Activated B cell treated with CpG ODN at 0.5 μM for 24 hours (primary cell): Measurements from ENCODE around the gene TERB1. TPM values are rescaled to one million over a fixed set of nuclear protein-coding genes. Genes with fewer than 3 reads are reported as not detected.

Experiments
- ATAC-seq: fragments of 200-7000 bp; cut with Tn5 transposase; one replicate; pipeline ENCODE4 v1.10.0; 2021; ENCODE audit warnings: low read depth, mild to moderate bottlenecking, moderate library complexity
- CTCF ChIA-PET: fragments of 350-600 bp; sonication (Branson Sonifier 250); formaldehyde crosslinking; loops from one replicate; lab custom pipeline; 2021; ENCODE audit warnings: antibody characterized with exemption; lab: Charles Lee
- POLR2A ChIA-PET: fragments of 350-600 bp; sonication (Branson Sonifier 250); formaldehyde crosslinking; loops from one replicate; lab custom pipeline; 2021; ENCODE audit warnings: antibody characterized with exemption; lab: Charles Lee
- DNase-seq: peaks from one replicate; pipeline ENCODE4 v3.0.0; 2022
- H3K27ac Mint-ChIP-seq: one replicate; pipeline ENCODE4 v1.8.0; 2020; ENCODE audit warnings: mixed read lengths
- H3K27me3 Mint-ChIP-seq: one replicate; pipeline ENCODE4 v1.8.0; 2021; ENCODE audit warnings: mixed read lengths
- H3K36me3 Mint-ChIP-seq: one replicate; pipeline ENCODE4 v1.8.0; 2021; ENCODE audit warnings: low read depth, mixed read lengths
- H3K4me1 Mint-ChIP-seq: one replicate; pipeline ENCODE4 v1.8.0; 2021; ENCODE audit warnings: mixed read lengths
- H3K4me3 Mint-ChIP-seq: one replicate; pipeline ENCODE4 v1.8.0; 2020; ENCODE audit warnings: mild to moderate bottlenecking, mixed read lengths
- H3K9me3 Mint-ChIP-seq: one replicate; pipeline ENCODE4 v1.8.0; 2020; ENCODE audit warnings: mixed read lengths
- CTCF ChIP-seq: fragments of 200-600 bp; IDR thresholded peaks from one replicate; pipeline ENCODE4 v1.8.0; 2022; ENCODE audit warnings: antibody characterized with exemption, mild to moderate bottlenecking
- intact Hi-C: fragments of 100-400 bp; cut with micrococcal nuclease; formaldehyde crosslinking; loops from one replicate; pipeline ENCODE4 v1.15.1; 2024
- total RNA-seq: library from RNA; stranded (reverse); gene quantifications from 2 replicates; pipeline ENCODE4 v1.2.3, GENCODE V29; 2022

The TERB1 gene
- 0.27 TPM in 1 of 2 replicates, not detected in the other for total RNA-seq

GRCh38 chr16:66801320-66802105, at the start of gene TERB1:
Gene TERB1, minus strand, starts transcription at chr16:66801584. Its CDS starts 4,786 bp downstream, at chr16:66796798.
- TF ChIP-seq CTCF: no peak
- POLR2A ChIA-PET: no interaction called here
- intact Hi-C loops: no loop called here
- DNase-seq: no peak
- ATAC-seq: no peak
- Mint-ChIP-seq H3K36me3 (peaks cover 38% of the 10 kb centered on the region), H3K27ac (no peak within 1 kb of the TSS), H3K27me3 (no peaks in the 10 kb centered on the region), H3K4me3 (no peak within 1 kb of the TSS), H3K9me3 (no peaks in the 10 kb centered on the region), H3K4me1 (no peaks in the 10 kb centered on the region)
- CTCF ChIA-PET: no interaction called here

GRCh38 chr16:66850115-66850815, 48.9 kb upstream of the TERB1 start:
- no peaks in the 10 kb centered on the region for H3K36me3 Mint-ChIP-seq
- POLR2A ChIA-PET: no interaction called here
- ATAC-seq: no peak
- H3K4me1 Mint-ChIP-seq: peaks cover 6% of the 10 kb centered on the region
- intact Hi-C loops: no loop called here
- no peak overlapping the region for H3K4me3 Mint-ChIP-seq
- H3K9me3 Mint-ChIP-seq: no peaks in the 10 kb centered on the region
- no peak for DNase-seq
- no peak for TF ChIP-seq CTCF
- H3K27ac Mint-ChIP-seq: no peak overlapping the region
- H3K27me3 Mint-ChIP-seq: peaks cover 19% of the 10 kb centered on the region
- CTCF ChIA-PET: no interaction called here

- peaks cover 24% of the 10 kb centered on the region for H3K27me3 Mint-ChIP-seq
- POLR2A ChIA-PET: no interaction called here
- H3K4me3 Mint-ChIP-seq: no peak overlapping the region
- CTCF ChIA-PET: interaction anchor here (1.3 to 1.4 kb wide), 2 partner anchors 18 to 19 kb away, joined by 4 to 5 read pairs; partner anchors contain the start of gene NAE1
- H3K36me3 Mint-ChIP-seq: no peaks in the 10 kb centered on the region
- DNase-seq: no peak
- no peak for TF ChIP-seq CTCF
- no peaks in the 10 kb centered on the region for H3K9me3 Mint-ChIP-seq
- intact Hi-C loops: no loop called here
- peaks cover 10% of the 10 kb centered on the region for H3K4me1 Mint-ChIP-seq
- no peak overlapping the region for H3K27ac Mint-ChIP-seq
- no peak for ATAC-seq
Observed at GRCh38 chr16:66849549-66849948, 48.2 kb upstream of the TERB1 start.

GRCh38 chr16:66849021-66849420, 47.6 kb upstream of the TERB1 start:
- POLR2A ChIA-PET: interaction anchor here (0.6 kb wide), 1 partner anchor 443 kb away, joined by 3 read pairs; no protein-coding TSS in a partner anchor
- CTCF ChIA-PET: interaction anchor here (1.3 to 1.4 kb wide), 2 partner anchors 18 to 19 kb away, joined by 4 to 5 read pairs; partner anchors contain the start of gene NAE1

More at GRCh38 chr16:66849021-66849420, 47.6 kb upstream of the TERB1 start:
- intact Hi-C loops: no loop called here
- Mint-ChIP-seq H3K9me3 (no peaks in the 10 kb centered on the region), H3K27ac (no peak overlapping the region), H3K4me1 (peaks cover 10% of the 10 kb centered on the region), H3K4me3 (no peak overlapping the region), H3K36me3 (no peaks in the 10 kb centered on the region), H3K27me3 (peaks cover 24% of the 10 kb centered on the region)
- TF ChIP-seq CTCF: no peak
- no peak for ATAC-seq
- no peak for DNase-seq
